Stimulated activated naive CD8-positive, alpha-beta T cell treated with anti-CD3 and anti-CD28 coated beads, Interleukin-15, Interleukin-2, amounts not matched to agents 100 ng/mL and 50 ng/mL, for 24 hours (primary cell): ENCODE measurements around the gene MGMT.

ENCODE experiments used
- H3K27ac Mint-ChIP-seq: one replicate; pipeline ENCODE4 v1.8.0; 2021; ENCODE audit warnings: mild to moderate bottlenecking, mixed read lengths
- H3K27me3 Mint-ChIP-seq: one replicate; pipeline ENCODE4 v1.8.0; 2021; ENCODE audit warnings: mixed read lengths
- H3K36me3 Mint-ChIP-seq: one replicate; pipeline ENCODE4 v1.8.0; 2021; ENCODE audit warnings: low read depth, mixed read lengths
- H3K4me1 Mint-ChIP-seq: one replicate; pipeline ENCODE4 v1.8.0; 2021; ENCODE audit warnings: low read depth, mixed read lengths
- H3K4me3 Mint-ChIP-seq: one replicate; pipeline ENCODE4 v1.8.0; 2021; ENCODE audit warnings: mild to moderate bottlenecking, mixed read lengths
- H3K9me3 Mint-ChIP-seq: one replicate; pipeline ENCODE4 v1.8.0; 2021; ENCODE audit warnings: mixed read lengths

MGMT gene

GRCh38 chr10:129709101-129709500 is 242.1 kb downstream of the MGMT start:
- no peaks in the 10 kb centered on the region for H3K27me3 Mint-ChIP-seq
- H3K4me1 Mint-ChIP-seq, result no peaks in the 10 kb centered on the region
- H3K4me3 Mint-ChIP-seq, result no peak overlapping the region
- no peak overlapping the region for H3K27ac Mint-ChIP-seq
- H3K36me3 Mint-ChIP-seq, result peaks cover 21% of the 10 kb centered on the region
- H3K9me3 Mint-ChIP-seq, result no peaks in the 10 kb centered on the region

- H3K4me1 Mint-ChIP-seq, result no peaks in the 10 kb centered on the region
- H3K27ac Mint-ChIP-seq, result no peak overlapping the region
- H3K36me3 Mint-ChIP-seq, result peaks cover 19% of the 10 kb centered on the region
- H3K4me3 Mint-ChIP-seq, result no peak overlapping the region
- H3K27me3 Mint-ChIP-seq, result no peaks in the 10 kb centered on the region
- no peaks in the 10 kb centered on the region for H3K9me3 Mint-ChIP-seq
Measured at GRCh38 chr10:129709627-129710509, 242.8 kb downstream of the MGMT start.

- Mint-ChIP-seq H3K36me3 (peaks cover 17% of the 10 kb centered on the region), H3K9me3 (no peaks in the 10 kb centered on the region), H3K4me3 (no peak overlapping the region), H3K4me1 (no peaks in the 10 kb centered on the region), H3K27ac (no peak overlapping the region), H3K27me3 (no peaks in the 10 kb centered on the region)
Measured at GRCh38 chr10:129710510-129710847, 243.4 kb downstream of the MGMT start.

GRCh38 chr10:129711291-129711690 is 244.2 kb downstream of the MGMT start:
- Mint-ChIP-seq H3K9me3 (no peaks in the 10 kb centered on the region), H3K4me1 (no peaks in the 10 kb centered on the region), H3K36me3 (peaks cover 23% of the 10 kb centered on the region), H3K4me3 (no peak overlapping the region), H3K27ac (no peak overlapping the region), H3K27me3 (no peaks in the 10 kb centered on the region)

GRCh38 chr10:129712000-129712399 is 245.0 kb downstream of the MGMT start:
- Mint-ChIP-seq H3K27me3 (no peaks in the 10 kb centered on the region), H3K4me1 (no peaks in the 10 kb centered on the region), H3K36me3 (peaks cover 29% of the 10 kb centered on the region), H3K27ac (no peak overlapping the region), H3K4me3 (no peak overlapping the region), H3K9me3 (no peaks in the 10 kb centered on the region)

GRCh38 chr10:129713659-129714265 is 246.7 kb downstream of the MGMT start:
- Mint-ChIP-seq H3K27me3 (no peaks in the 10 kb centered on the region), H3K9me3 (no peaks in the 10 kb centered on the region), H3K4me1 (no peaks in the 10 kb centered on the region), H3K27ac (no peak overlapping the region), H3K36me3 (peaks cover 30% of the 10 kb centered on the region), H3K4me3 (no peak overlapping the region)

GRCh38 chr10:129715805-129716204 is 248.8 kb downstream of the MGMT start:
- no peaks in the 10 kb centered on the region for H3K4me1 Mint-ChIP-seq
- peaks cover 36% of the 10 kb centered on the region for H3K36me3 Mint-ChIP-seq
- H3K4me3 Mint-ChIP-seq, result no peak overlapping the region
- no peaks in the 10 kb centered on the region for H3K27me3 Mint-ChIP-seq
- H3K27ac Mint-ChIP-seq, result no peak overlapping the region
- peaks cover 9% of the 10 kb centered on the region for H3K9me3 Mint-ChIP-seq

GRCh38 chr10:129716211-129716681 is 249.2 kb downstream of the MGMT start:
- Mint-ChIP-seq H3K4me3 (no peak overlapping the region), H3K27ac (no peak overlapping the region), H3K27me3 (no peaks in the 10 kb centered on the region), H3K4me1 (no peaks in the 10 kb centered on the region), H3K9me3 (peaks cover 13% of the 10 kb centered on the region), H3K36me3 (peaks cover 41% of the 10 kb centered on the region)

- Mint-ChIP-seq H3K36me3 (peaks cover 47% of the 10 kb centered on the region), H3K27ac (no peak overlapping the region), H3K27me3 (no peaks in the 10 kb centered on the region), H3K4me3 (no peak overlapping the region), H3K4me1 (no peaks in the 10 kb centered on the region), H3K9me3 (peaks cover 13% of the 10 kb centered on the region)
Measured at GRCh38 chr10:129716881-129717280, 249.8 kb downstream of the MGMT start.

- H3K27me3 Mint-ChIP-seq, result no peaks in the 10 kb centered on the region
- no peaks in the 10 kb centered on the region for H3K4me1 Mint-ChIP-seq
- peaks cover 13% of the 10 kb centered on the region for H3K9me3 Mint-ChIP-seq
- peaks cover 54% of the 10 kb centered on the region for H3K36me3 Mint-ChIP-seq
- no peak overlapping the region for H3K27ac Mint-ChIP-seq
- H3K4me3 Mint-ChIP-seq, result no peak overlapping the region
Measured at GRCh38 chr10:129717816-129718547, 250.9 kb downstream of the MGMT start.

- Mint-ChIP-seq H3K4me1 (no peaks in the 10 kb centered on the region), H3K36me3 (peaks cover 61% of the 10 kb centered on the region), H3K9me3 (peaks cover 13% of the 10 kb centered on the region)
Measured at GRCh38 chr10:129718548-129719414, 251.7 kb downstream of the MGMT start.

GRCh38 chr10:129719415-129719739 is 252.3 kb downstream of the MGMT start:
- Mint-ChIP-seq H3K9me3 (peaks cover 15% of the 10 kb centered on the region), H3K27ac (no peak overlapping the region), H3K4me3 (no peak overlapping the region), H3K4me1 (no peaks in the 10 kb centered on the region), H3K27me3 (no peaks in the 10 kb centered on the region), H3K36me3 (peaks cover 64% of the 10 kb centered on the region)

More at GRCh38 chr10:129718548-129719414, 251.7 kb downstream of the MGMT start:
- no peaks in the 10 kb centered on the region for H3K27me3 Mint-ChIP-seq
- H3K27ac Mint-ChIP-seq, result no peak overlapping the region
- H3K4me3 Mint-ChIP-seq, result no peak overlapping the region

- no peak overlapping the region for H3K4me3 Mint-ChIP-seq
- no peak overlapping the region for H3K27ac Mint-ChIP-seq
- peaks cover 16% of the 10 kb centered on the region for H3K9me3 Mint-ChIP-seq
- no peaks in the 10 kb centered on the region for H3K27me3 Mint-ChIP-seq
- H3K4me1 Mint-ChIP-seq, result no peaks in the 10 kb centered on the region
- H3K36me3 Mint-ChIP-seq, result peaks cover 69% of the 10 kb centered on the region
Measured at GRCh38 chr10:129719889-129720590, 253.0 kb downstream of the MGMT start.

GRCh38 chr10:129725011-129725410 is 258.0 kb downstream of the MGMT start:
- H3K4me1 Mint-ChIP-seq, result no peaks in the 10 kb centered on the region
- H3K36me3 Mint-ChIP-seq, result peaks cover 69% of the 10 kb centered on the region
- H3K9me3 Mint-ChIP-seq, result peaks cover 33% of the 10 kb centered on the region

More at GRCh38 chr10:129725011-129725410, 258.0 kb downstream of the MGMT start:
- H3K27me3 Mint-ChIP-seq, result no peaks in the 10 kb centered on the region
- no peak overlapping the region for H3K4me3 Mint-ChIP-seq
- no peak overlapping the region for H3K27ac Mint-ChIP-seq
